ENCODE data around the gene KAT6B. TPM values are rescaled to one million over a fixed set of nuclear protein-coding genes. Genes with fewer than 3 reads are reported as not detected.

Gene KAT6B
- total RNA-seq, 1 donor from 2014 or later, result 41.0 TPM

- no peaks in the 10 kb centered on the region for H3K9me3 ChIP-seq (replicated peaks)
- intact Hi-C loops (cut with micrococcal nuclease), result no loop called here
- TF ChIP-seq CTCF (IDR thresholded peaks at IDR 0.05; ENCODE audit: borderline replicate concordance), result no peak
- no peak overlapping the region for H3K4me3 ChIP-seq
- no peak overlapping the region for H3K27ac ChIP-seq (replicated peaks)
- no peaks in the 10 kb centered on the region for H3K27me3 ChIP-seq (ENCODE audit: low read depth)
- H3K4me1 ChIP-seq, result peaks cover 2% of the 10 kb centered on the region
- H3K36me3 ChIP-seq, result no peaks in the 10 kb centered on the region
- no peak for DNase-seq
Measured at GRCh38 chr10:75065076-75065475, 238.7 kb downstream of the KAT6B start.

GRCh38 chr10:75066271-75066670 lies 239.9 kb downstream of the KAT6B start:
- H3K36me3 ChIP-seq, result no peaks in the 10 kb centered on the region
- TF ChIP-seq CTCF (IDR thresholded peaks at IDR 0.05; ENCODE audit: borderline replicate concordance), result no peak
- no peak for DNase-seq
- H3K4me3 ChIP-seq, result no peak overlapping the region
- intact Hi-C loops (cut with micrococcal nuclease), result no loop called here
- peaks cover 14% of the 10 kb centered on the region for H3K4me1 ChIP-seq
- H3K27me3 ChIP-seq (ENCODE audit: low read depth), result no peaks in the 10 kb centered on the region
- no peak overlapping the region for H3K27ac ChIP-seq (replicated peaks)
- H3K9me3 ChIP-seq (replicated peaks), result no peaks in the 10 kb centered on the region

- intact Hi-C loops (cut with micrococcal nuclease), result no loop called here
- H3K4me3 ChIP-seq, result no peak overlapping the region
Measured at GRCh38 chr10:75067272-75067671, 240.9 kb downstream of the KAT6B start.

GRCh38 chr10:75068523-75068922 lies 242.1 kb downstream of the KAT6B start:
- no peaks in the 10 kb centered on the region for H3K9me3 ChIP-seq (replicated peaks)
- intact Hi-C loops (cut with micrococcal nuclease), result no loop called here
- H3K27me3 ChIP-seq (ENCODE audit: low read depth), result no peaks in the 10 kb centered on the region
- H3K27ac ChIP-seq (replicated peaks), result no peak overlapping the region
- H3K4me3 ChIP-seq, result no peak overlapping the region
- DNase-seq, result no peak
- TF ChIP-seq CTCF (IDR thresholded peaks at IDR 0.05; ENCODE audit: borderline replicate concordance), result no peak
- peaks cover 22% of the 10 kb centered on the region for H3K4me1 ChIP-seq
- no peaks in the 10 kb centered on the region for H3K36me3 ChIP-seq

More at GRCh38 chr10:75067272-75067671, 240.9 kb downstream of the KAT6B start:
- no peaks in the 10 kb centered on the region for H3K27me3 ChIP-seq (ENCODE audit: low read depth)
- H3K9me3 ChIP-seq (replicated peaks), result no peaks in the 10 kb centered on the region
- no peak overlapping the region for H3K27ac ChIP-seq (replicated peaks)
- TF ChIP-seq CTCF (IDR thresholded peaks at IDR 0.05; ENCODE audit: borderline replicate concordance), result no peak
- H3K4me1 ChIP-seq, result peaks cover 22% of the 10 kb centered on the region
- DNase-seq, result no peak
- H3K36me3 ChIP-seq, result no peaks in the 10 kb centered on the region

DNA sequence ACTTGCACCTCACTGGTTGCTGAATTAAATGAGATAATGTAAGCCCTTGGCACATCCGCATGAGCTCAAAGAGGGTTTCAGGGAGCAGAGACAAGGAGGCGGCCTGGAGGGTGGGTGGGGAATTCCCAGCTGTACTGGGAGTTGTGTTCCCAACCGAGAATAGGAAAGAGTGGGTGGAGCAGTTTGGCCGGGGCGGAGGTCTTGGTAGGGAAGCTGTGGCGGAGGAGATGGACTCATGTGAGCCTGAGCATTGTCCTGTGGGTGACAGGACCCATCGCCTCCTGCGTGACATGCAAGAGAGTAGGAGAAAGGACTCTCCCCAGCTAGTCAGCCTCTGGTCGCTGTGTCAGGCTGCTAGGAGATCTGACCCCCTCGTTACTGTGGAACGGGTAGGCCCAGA lies 244.1 kb downstream of the KAT6B start:
- DNase-seq, result peak; percentile 59
- Histone ChIP-seq H3K27ac (replicated peaks) (peak overlapping the region; percentile 90), H3K9me3 (replicated peaks) (no peaks in the 10 kb centered on the region), H3K36me3 (no peaks in the 10 kb centered on the region), H3K27me3 (ENCODE audit: low read depth) (no peaks in the 10 kb centered on the region), H3K4me1 (peaks cover 22% of the 10 kb centered on the region), H3K4me3 (no peak overlapping the region)
- no peak for TF ChIP-seq CTCF (IDR thresholded peaks at IDR 0.05; ENCODE audit: borderline replicate concordance)
- intact Hi-C loops (cut with micrococcal nuclease), result no loop called here
